Adrenal gland (tissue), 12 donors: ENCODE results near the gene RAD51B. TPM values are rescaled to one million over a fixed set of nuclear protein-coding genes. Genes with fewer than 3 reads are reported as not detected.
A peak's percentile ranks its signal among the peaks of the same experiment; 100 is the strongest.

Experiments
- DNase-seq, 7 donors: peaks; one replicate each; pipeline ENCODE4 v3.0.0-alpha.2; 2019 to 2020
- H3K27ac ChIP-seq, 5 donors: fragments of 200-600 bp; sonication (generic) in 4 of 5; 1 replicate in 3 of 5; 2 replicates in 2 of 5; pipeline versions ENCODE4 v1.5.1 to v1.8.0; 2016 to 2020; ENCODE audit warnings: mild to moderate bottlenecking in 1 of 5
- H3K27me3 ChIP-seq: fragments of 200-600 bp; 2 replicates; pipeline ENCODE4 v1.8.0; 2021
- H3K36me3 ChIP-seq, 2 donors: fragments of 200-600 bp; replicated peaks in 1 of 2; 1 replicate in 1 of 2; 2 replicates in 1 of 2; pipeline versions ENCODE4 v1.5.1 to v1.8.0; 2018 to 2022
- H3K4me1 ChIP-seq, 2 donors: fragments of 200-600 bp; replicated peaks in 1 of 2; 1 replicate in 1 of 2; 2 replicates in 1 of 2; pipeline versions ENCODE4 v1.5.1 to v1.8.0; 2018 to 2021
- H3K4me3 ChIP-seq, 4 donors: fragments of 200-600 bp; sonication (generic) in 3 of 4; one replicate each; pipeline ENCODE4 v1.5.1; 2016 to 2018
- H3K9me3 ChIP-seq, 3 donors: fragments of 200-600 bp; sonication (generic) in 1 of 3; replicated peaks in 1 of 3; 1 replicate in 2 of 3; 2 replicates in 1 of 3; pipeline versions ENCODE4 v1.5.1 to v1.8.0; 2016 to 2021
- CTCF ChIP-seq, 6 experiments: fragments of 450-650 bp in 4 of 6; fragments of 200-600 bp in 2 of 6; sonication (generic) in 1 of 6; IDR thresholded peaks; 1 replicate in 5 of 6; 2 replicates in 1 of 6; pipeline versions ENCODE4 v1.5.1 to v1.8.0; 2016 to 2021; ENCODE audit warnings: antibody characterized with exemption in 6 of 6, mild to moderate bottlenecking in 2 of 6, moderate library complexity in 1 of 6
- POLR2A ChIP-seq, 2 donors: fragments of 450-650 bp; IDR thresholded peaks; one replicate each; pipeline ENCODE4 v1.6.1; 2017; ENCODE audit warnings: antibody characterized with exemption in 2 of 2, mild to moderate bottlenecking in 2 of 2, moderate library complexity in 1 of 2
- WGBS, 4 donors: extraction: QIAGEN DNeasy Blood & Tissue Kit in 2 of 4; methylation state at CpG; one replicate each; pipeline versions ENCODE4 v1.1.5 to v1.1.7; 2013 to 2017; 5-methylcytosine and 5-hydroxymethylcytosine counted together
- intact Hi-C, 2 donors: fragments of 100-400 bp; cut with DNase I; formaldehyde crosslinking; loops; one replicate each; pipeline versions ENCODE4 v1.14.1 to v1.15.0; 2022 to 2023
- polyA plus RNA-seq, 3 donors: library from polyadenylated mRNA; stranded (reverse); fragments of 200-250 nt in 2 of 3; fragments of 350-450 nt in 1 of 3; fragmentation: Illumina TruSeq in 1 of 3; extraction: RNeasy Lipid Tissue Mini Kit (QIAGEN cat#74804) in 1 of 3; gene quantifications; one replicate each; pipeline ENCODE4 v1.2.3, GENCODE V29; 2013 to 2014
- total RNA-seq, 9 donors: library from RNA; depleted of rRNA in 4 of 9; stranded (reverse); fragments of >200 nt in 4 of 9; fragments of 120-200 nt in 1 of 9; fragmentation: NEBNext Ultra II Directional in 1 of 9; extraction: Animal tissue kit (Norgen Biotek cat#: 25700) in 1 of 9; gene quantifications; one replicate each; pipeline versions ENCODE4 v1.1.0 to v1.2.4, GENCODE V29; 2013 to 2023
- donor health status: healthy with polysubstance abuse.
- donor health status: Bipolar disorder and iron deficiency.
- donor health status: DM: yes; HTN: yes; CAD: no.
- donor health status: DM: no; HTN: no; CAD: no.
- donor health status: DM: no; HTN: no; CAD: no.
- donor health status: DM: yes; HTN: yes; CAD: no.

Gene RAD51B
- total and polyA plus RNA-seq, 12 donors: 2.3 to 24.6 (median 12.4) TPM

GRCh38 chr14:68248481-68249255 lies 429.1 kb downstream of the RAD51B start:
- intact Hi-C loops: loop anchor here (2.0 to 10.0 kb wide), 5 partner anchors 104 to 570 kb away; no protein-coding TSS in a partner anchor
- TF ChIP-seq POLR2A (IDR thresholded peaks at IDR 0.05): no peak
- peak; percentile 59 to 88 (median 69) for TF ChIP-seq CTCF (IDR thresholded peaks at IDR 0.05)
- Histone ChIP-seq H3K9me3 (no peaks in the 10 kb centered on the region), H3K36me3 (no peaks in the 10 kb centered on the region), H3K27ac (peak overlapping the region in 3 of 5 donors; percentile 43 to 88 (median 61)), H3K4me1 (peaks cover 43 to 71% of the 10 kb centered on the region in 2 donors), H3K27me3 (no peaks in the 10 kb centered on the region), H3K4me3 (no peak overlapping the region)
- DNase-seq: peak in 4 of 7 donors; percentile 26 to 37 (median 31)
- 64 to 78% (median 67%) methylated on average over 7 of the region's 7 CpGs for WGBS, 4 donors

GRCh38 chr14:68249661-68250451 lies 430.3 kb downstream of the RAD51B start:
- Histone ChIP-seq H3K9me3 (no peaks in the 10 kb centered on the region), H3K36me3 (no peaks in the 10 kb centered on the region), H3K27me3 (no peaks in the 10 kb centered on the region), H3K27ac (peak overlapping the region in 3 of 5 donors; percentile 38 to 58 (median 49)), H3K4me3 (no peak overlapping the region), H3K4me1 (peaks cover 43 to 64% of the 10 kb centered on the region in 2 donors)
- no peak for DNase-seq
- TF ChIP-seq CTCF (IDR thresholded peaks at IDR 0.05): no peak
- no peak for TF ChIP-seq POLR2A (IDR thresholded peaks at IDR 0.05)
- 53 to 64% (median 62%) methylated on average over 3 of the region's 3 CpGs for WGBS, 4 donors
- intact Hi-C loops: loop anchor here (2.0 to 10.0 kb wide), 5 partner anchors 105 to 569 kb away; no protein-coding TSS in a partner anchor

- Histone ChIP-seq H3K27ac (peak overlapping the region in 2 of 5 donors; percentile 57 to 58), H3K9me3 (no peaks in the 10 kb centered on the region), H3K27me3 (no peaks in the 10 kb centered on the region), H3K4me1 (peaks cover 32 to 51% of the 10 kb centered on the region in 2 donors), H3K36me3 (no peaks in the 10 kb centered on the region), H3K4me3 (no peak overlapping the region)
- intact Hi-C loops: no loop called here
- WGBS, 4 donors: 53 to 72% (median 63%) methylated on average over 4 of the region's 4 CpGs
- no peak for DNase-seq
- TF ChIP-seq POLR2A (IDR thresholded peaks at IDR 0.05) (no peak), CTCF (IDR thresholded peaks at IDR 0.05) (no peak)
Observed at GRCh38 chr14:68250927-68251768, 431.6 kb downstream of the RAD51B start.
